GM23338 (cell line): ENCODE results near the gene FRS2. TPM values are rescaled to one million over a fixed set of nuclear protein-coding genes. Genes with fewer than 3 reads are reported as not detected.

ENCODE experiments used
- ATAC-seq: fragments of 200-7000 bp; cut with Tn5 transposase; 3 replicates; pipeline ENCODE4 v1.9.1; 2020
- DNase-seq: peaks from one replicate; pipeline ENCODE4 v3.0.0-alpha.2; 2015; ENCODE audit warnings: low spot score
- H2AFZ ChIP-seq: fragments of 200-600 bp; sonication (generic); 2 replicates; pipeline ENCODE4 v1.8.0; 2016; ENCODE audit warnings: antibody characterized with exemption, mild to moderate bottlenecking, moderate library complexity
- H3F3A ChIP-seq: fragments of 200-600 bp; sonication (generic); replicated peaks from 2 replicates; pipeline ENCODE4 v1.8.0; 2017; ENCODE audit warnings: antibody characterized with exemption, mixed run types, low read depth
- H3K27ac ChIP-seq: fragments of 200-600 bp; sonication (generic); 2 replicates; pipeline ENCODE4 v1.6.1; 2016; ENCODE audit warnings: low read depth
- H3K27me3 ChIP-seq: fragments of 200-600 bp; sonication (generic); 2 replicates; pipeline ENCODE4 v1.8.0; 2016; ENCODE audit warnings: mild to moderate bottlenecking, mixed run types, moderate library complexity; ENCODE audit not compliant: insufficient read depth
- H3K36me3 ChIP-seq: fragments of 200-600 bp; sonication (generic); 2 replicates; pipeline ENCODE4 v1.8.0; 2016; ENCODE audit warnings: mild to moderate bottlenecking; ENCODE audit not compliant: insufficient read depth
- H3K4me1 ChIP-seq: fragments of 200-600 bp; sonication (generic); 2 replicates; pipeline ENCODE4 v1.8.0; 2016; ENCODE audit warnings: mild to moderate bottlenecking, moderate library complexity; ENCODE audit not compliant: insufficient read depth
- H3K4me2 ChIP-seq: fragments of 200-600 bp; sonication (generic); 2 replicates; pipeline ENCODE4 v1.7.1; 2017; ENCODE audit warnings: mixed run types
- H3K4me3 ChIP-seq: fragments of 200-600 bp; sonication (generic); 2 replicates; pipeline ENCODE4 v1.6.1; 2016; ENCODE audit warnings: mixed run types
- H3K79me2 ChIP-seq: fragments of 200-600 bp; sonication (generic); replicated peaks from 2 replicates; pipeline ENCODE4 v1.8.0; 2017; ENCODE audit warnings: mild to moderate bottlenecking; ENCODE audit not compliant: insufficient read depth
- H3K9me2 ChIP-seq: fragments of 200-600 bp; sonication (generic); 2 replicates; pipeline ENCODE4 v1.8.0; 2017; ENCODE audit not compliant: insufficient read depth
- H4K20me1 ChIP-seq: fragments of 200-600 bp; sonication (generic); replicated peaks from 2 replicates; pipeline ENCODE4 v1.8.0; 2017; ENCODE audit warnings: mild to moderate bottlenecking; ENCODE audit not compliant: insufficient read depth
- H3K27ac Mint-ChIP-seq: 2 replicates; pipeline ENCODE4 v1.8.0; 2020; ENCODE audit warnings: inconsistent platforms, mild to moderate bottlenecking, moderate library complexity, mixed read lengths
- H3K27me3 Mint-ChIP-seq: 3 replicates; pipeline ENCODE4 v1.8.0; 2022; ENCODE audit warnings: low read depth, mild to moderate bottlenecking, moderate library complexity, mixed read lengths, inconsistent platforms; ENCODE audit not compliant: insufficient read depth, poor library complexity
- H3K36me3 Mint-ChIP-seq: 3 replicates; pipeline ENCODE4 v1.8.0; 2021; ENCODE audit warnings: low read depth, mild to moderate bottlenecking, inconsistent platforms, moderate library complexity, mixed read lengths
- H3K4me1 Mint-ChIP-seq: 3 replicates; pipeline ENCODE4 v1.8.0; 2020; ENCODE audit warnings: mild to moderate bottlenecking, inconsistent platforms, mixed read lengths
- H3K4me3 Mint-ChIP-seq: 3 replicates; pipeline ENCODE4 v1.8.0; 2021; ENCODE audit warnings: moderate library complexity, mild to moderate bottlenecking, inconsistent platforms, mixed read lengths
- H3K9me3 Mint-ChIP-seq: 3 replicates; pipeline ENCODE4 v1.8.0; 2020; ENCODE audit warnings: moderate library complexity, mild to moderate bottlenecking, inconsistent platforms, mixed read lengths
- CREB1 ChIP-seq: fragments of 250-450 bp; sonication (Bioruptor Pico); IDR thresholded peaks from 2 replicates; pipeline ENCODE4 v1.5.0; 2020; ENCODE audit warnings: low read depth, mild to moderate bottlenecking, moderate library complexity
- EZH2 ChIP-seq: fragments of 200-600 bp; sonication (generic); IDR thresholded peaks from one replicate; pipeline ENCODE4 v1.8.0; 2017; ENCODE audit warnings: antibody characterized with exemption, mild to moderate bottlenecking, low read depth; ENCODE audit not compliant: unreplicated experiment
- JUNB ChIP-seq: IDR thresholded peaks from one replicate; pipeline ENCODE4 v1.6.1; 2016; ENCODE audit warnings: antibody characterized with exemption; ENCODE audit not compliant: unreplicated experiment
- NANOG ChIP-seq: IDR thresholded peaks from 2 replicates; pipeline ENCODE4 v1.6.1; 2016; ENCODE audit warnings: antibody characterized with exemption, borderline replicate concordance
- POLR2AphosphoS5 ChIP-seq: IDR thresholded peaks from 2 replicates; pipeline ENCODE4 v1.6.1; 2016; ENCODE audit warnings: antibody characterized with exemption, low read depth
- STAT1 ChIP-seq: IDR thresholded peaks from one replicate; pipeline ENCODE4 v1.6.1; 2016; ENCODE audit warnings: antibody characterized with exemption; ENCODE audit not compliant: unreplicated experiment
- ZNF114 ChIP-seq: fragments of 250-450 bp; sonication (Bioruptor Pico); IDR thresholded peaks from 2 replicates; pipeline ENCODE4 v1.5.0; 2020; ENCODE audit warnings: mild to moderate bottlenecking, moderate library complexity
- ZNF331 ChIP-seq: fragments of 250-450 bp; sonication (Bioruptor Pico); IDR thresholded peaks from 2 replicates; pipeline ENCODE4 v1.5.0; 2020; ENCODE audit warnings: low read depth, mild to moderate bottlenecking, moderate library complexity
- polyA plus RNA-seq: library from polyadenylated mRNA; unstranded; fragments of >200 nt; fragmentation: Nextera tagmentation; extraction: Ambion mirVana; gene quantifications from 2 replicates; pipeline ENCODE4 v1.2.1, GENCODE V29; 2016
- total RNA-seq: library from RNA; depleted of rRNA; stranded (reverse); fragments of >200 nt; shearing (Covaris generic); gene quantifications from 2 replicates; pipeline ENCODE4 v1.2.3, GENCODE V29; 2014
- TF ChIP-seq, protein P1 (sequence below): IDR thresholded peaks from one replicate; pipeline ENCODE4 v1.6.1; 2018; ENCODE audit warnings: antibody characterized with exemption; ENCODE audit not compliant: unreplicated experiment
- TF ChIP-seq, protein P2 (sequence below): IDR thresholded peaks from 2 replicates; pipeline ENCODE4 v1.6.1; 2016; ENCODE audit warnings: antibody characterized with exemption
- TF ChIP-seq, protein P3 (sequence below), 2 experiments: fragments of 200-600 bp in 1 of 2; sonication (generic) in 1 of 2; conservative IDR thresholded peaks; 2 replicates each; pipeline versions ENCODE4 v1.5.1 to v1.6.1; 2016 to 2017; ENCODE audit warnings: antibody characterized with exemption in 2 of 2, low read depth in 2 of 2, mild to moderate bottlenecking in 2 of 2, moderate library complexity in 1 of 2
- TF ChIP-seq, protein P4 (sequence below): fragments of 250-450 bp; sonication (Bioruptor Pico); IDR thresholded peaks from 2 replicates; pipeline ENCODE4 v1.5.0; 2020; ENCODE audit warnings: mild to moderate bottlenecking, moderate library complexity

FRS2 gene
- total and polyA plus RNA-seq, 2 experiments from 2014 or later, result 34.3 to 45.0 TPM

DNA sequence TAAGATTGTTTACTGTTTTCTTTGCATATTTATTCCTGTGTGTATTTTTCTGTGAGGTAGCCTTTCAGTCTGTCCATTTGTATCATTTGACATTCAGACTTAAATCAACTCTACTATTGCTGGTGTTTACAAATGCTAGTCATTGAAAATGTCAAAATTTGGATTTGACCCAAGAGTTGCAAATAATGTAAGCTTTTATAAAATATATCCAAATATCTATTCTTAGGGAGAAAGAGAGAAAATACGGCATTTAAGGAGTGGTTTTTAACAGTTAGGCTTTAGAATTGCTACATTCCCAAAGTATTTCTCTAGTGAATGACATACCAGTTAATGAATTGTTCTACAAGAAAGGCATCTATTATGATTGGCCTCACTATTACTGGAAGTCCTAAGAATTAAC, 37.9 kb downstream of the FRS2 start:
- Histone ChIP-seq H3K27me3 (no peaks in the 10 kb centered on the region), H3F3A (no peaks in the 10 kb centered on the region), H3K4me1 (peaks cover 36% of the 10 kb centered on the region), H3K79me2 (peaks cover 99% of the 10 kb centered on the region), H3K36me3 (no peaks in the 10 kb centered on the region), H2AFZ (no peak overlapping the region), H3K9me2 (no peaks in the 10 kb centered on the region), H4K20me1 (peaks cover 36% of the 10 kb centered on the region), H3K27ac (no peak overlapping the region), H3K4me2 (no peak overlapping the region), H3K4me3 (no peak overlapping the region)
- Mint-ChIP-seq H3K27ac (no peak overlapping the region), H3K27me3 (no peaks in the 10 kb centered on the region), H3K4me1 (peaks cover 46% of the 10 kb centered on the region), H3K4me3 (no peak overlapping the region), H3K9me3 (no peaks in the 10 kb centered on the region), H3K36me3 (no peaks in the 10 kb centered on the region)
- ATAC-seq (no peak), DNase-seq (no peak)
- no peak for TF ChIP-seq EZH2
- TF ChIP-seq, protein P1, sequence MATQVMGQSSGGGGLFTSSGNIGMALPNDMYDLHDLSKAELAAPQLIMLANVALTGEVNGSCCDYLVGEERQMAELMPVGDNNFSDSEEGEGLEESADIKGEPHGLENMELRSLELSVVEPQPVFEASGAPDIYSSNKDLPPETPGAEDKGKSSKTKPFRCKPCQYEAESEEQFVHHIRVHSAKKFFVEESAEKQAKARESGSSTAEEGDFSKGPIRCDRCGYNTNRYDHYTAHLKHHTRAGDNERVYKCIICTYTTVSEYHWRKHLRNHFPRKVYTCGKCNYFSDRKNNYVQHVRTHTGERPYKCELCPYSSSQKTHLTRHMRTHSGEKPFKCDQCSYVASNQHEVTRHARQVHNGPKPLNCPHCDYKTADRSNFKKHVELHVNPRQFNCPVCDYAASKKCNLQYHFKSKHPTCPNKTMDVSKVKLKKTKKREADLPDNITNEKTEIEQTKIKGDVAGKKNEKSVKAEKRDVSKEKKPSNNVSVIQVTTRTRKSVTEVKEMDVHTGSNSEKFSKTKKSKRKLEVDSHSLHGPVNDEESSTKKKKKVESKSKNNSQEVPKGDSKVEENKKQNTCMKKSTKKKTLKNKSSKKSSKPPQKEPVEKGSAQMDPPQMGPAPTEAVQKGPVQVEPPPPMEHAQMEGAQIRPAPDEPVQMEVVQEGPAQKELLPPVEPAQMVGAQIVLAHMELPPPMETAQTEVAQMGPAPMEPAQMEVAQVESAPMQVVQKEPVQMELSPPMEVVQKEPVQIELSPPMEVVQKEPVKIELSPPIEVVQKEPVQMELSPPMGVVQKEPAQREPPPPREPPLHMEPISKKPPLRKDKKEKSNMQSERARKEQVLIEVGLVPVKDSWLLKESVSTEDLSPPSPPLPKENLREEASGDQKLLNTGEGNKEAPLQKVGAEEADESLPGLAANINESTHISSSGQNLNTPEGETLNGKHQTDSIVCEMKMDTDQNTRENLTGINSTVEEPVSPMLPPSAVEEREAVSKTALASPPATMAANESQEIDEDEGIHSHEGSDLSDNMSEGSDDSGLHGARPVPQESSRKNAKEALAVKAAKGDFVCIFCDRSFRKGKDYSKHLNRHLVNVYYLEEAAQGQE, result no peak
- TF ChIP-seq NANOG, result no peak
- no peak for TF ChIP-seq JUNB
- no peak for TF ChIP-seq POLR2AphosphoS5
- TF ChIP-seq STAT1, result no peak
- TF ChIP-seq, protein P2, sequence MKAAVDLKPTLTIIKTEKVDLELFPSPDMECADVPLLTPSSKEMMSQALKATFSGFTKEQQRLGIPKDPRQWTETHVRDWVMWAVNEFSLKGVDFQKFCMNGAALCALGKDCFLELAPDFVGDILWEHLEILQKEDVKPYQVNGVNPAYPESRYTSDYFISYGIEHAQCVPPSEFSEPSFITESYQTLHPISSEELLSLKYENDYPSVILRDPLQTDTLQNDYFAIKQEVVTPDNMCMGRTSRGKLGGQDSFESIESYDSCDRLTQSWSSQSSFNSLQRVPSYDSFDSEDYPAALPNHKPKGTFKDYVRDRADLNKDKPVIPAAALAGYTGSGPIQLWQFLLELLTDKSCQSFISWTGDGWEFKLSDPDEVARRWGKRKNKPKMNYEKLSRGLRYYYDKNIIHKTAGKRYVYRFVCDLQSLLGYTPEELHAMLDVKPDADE, result no peak
- TF ChIP-seq, protein P3, sequence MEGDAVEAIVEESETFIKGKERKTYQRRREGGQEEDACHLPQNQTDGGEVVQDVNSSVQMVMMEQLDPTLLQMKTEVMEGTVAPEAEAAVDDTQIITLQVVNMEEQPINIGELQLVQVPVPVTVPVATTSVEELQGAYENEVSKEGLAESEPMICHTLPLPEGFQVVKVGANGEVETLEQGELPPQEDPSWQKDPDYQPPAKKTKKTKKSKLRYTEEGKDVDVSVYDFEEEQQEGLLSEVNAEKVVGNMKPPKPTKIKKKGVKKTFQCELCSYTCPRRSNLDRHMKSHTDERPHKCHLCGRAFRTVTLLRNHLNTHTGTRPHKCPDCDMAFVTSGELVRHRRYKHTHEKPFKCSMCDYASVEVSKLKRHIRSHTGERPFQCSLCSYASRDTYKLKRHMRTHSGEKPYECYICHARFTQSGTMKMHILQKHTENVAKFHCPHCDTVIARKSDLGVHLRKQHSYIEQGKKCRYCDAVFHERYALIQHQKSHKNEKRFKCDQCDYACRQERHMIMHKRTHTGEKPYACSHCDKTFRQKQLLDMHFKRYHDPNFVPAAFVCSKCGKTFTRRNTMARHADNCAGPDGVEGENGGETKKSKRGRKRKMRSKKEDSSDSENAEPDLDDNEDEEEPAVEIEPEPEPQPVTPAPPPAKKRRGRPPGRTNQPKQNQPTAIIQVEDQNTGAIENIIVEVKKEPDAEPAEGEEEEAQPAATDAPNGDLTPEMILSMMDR (conservative IDR thresholded peaks at IDR 0.05; ENCODE audit: low read depth in 2 of 2), result no peak
- TF ChIP-seq ZNF331, result no peak
- TF ChIP-seq, protein P4, sequence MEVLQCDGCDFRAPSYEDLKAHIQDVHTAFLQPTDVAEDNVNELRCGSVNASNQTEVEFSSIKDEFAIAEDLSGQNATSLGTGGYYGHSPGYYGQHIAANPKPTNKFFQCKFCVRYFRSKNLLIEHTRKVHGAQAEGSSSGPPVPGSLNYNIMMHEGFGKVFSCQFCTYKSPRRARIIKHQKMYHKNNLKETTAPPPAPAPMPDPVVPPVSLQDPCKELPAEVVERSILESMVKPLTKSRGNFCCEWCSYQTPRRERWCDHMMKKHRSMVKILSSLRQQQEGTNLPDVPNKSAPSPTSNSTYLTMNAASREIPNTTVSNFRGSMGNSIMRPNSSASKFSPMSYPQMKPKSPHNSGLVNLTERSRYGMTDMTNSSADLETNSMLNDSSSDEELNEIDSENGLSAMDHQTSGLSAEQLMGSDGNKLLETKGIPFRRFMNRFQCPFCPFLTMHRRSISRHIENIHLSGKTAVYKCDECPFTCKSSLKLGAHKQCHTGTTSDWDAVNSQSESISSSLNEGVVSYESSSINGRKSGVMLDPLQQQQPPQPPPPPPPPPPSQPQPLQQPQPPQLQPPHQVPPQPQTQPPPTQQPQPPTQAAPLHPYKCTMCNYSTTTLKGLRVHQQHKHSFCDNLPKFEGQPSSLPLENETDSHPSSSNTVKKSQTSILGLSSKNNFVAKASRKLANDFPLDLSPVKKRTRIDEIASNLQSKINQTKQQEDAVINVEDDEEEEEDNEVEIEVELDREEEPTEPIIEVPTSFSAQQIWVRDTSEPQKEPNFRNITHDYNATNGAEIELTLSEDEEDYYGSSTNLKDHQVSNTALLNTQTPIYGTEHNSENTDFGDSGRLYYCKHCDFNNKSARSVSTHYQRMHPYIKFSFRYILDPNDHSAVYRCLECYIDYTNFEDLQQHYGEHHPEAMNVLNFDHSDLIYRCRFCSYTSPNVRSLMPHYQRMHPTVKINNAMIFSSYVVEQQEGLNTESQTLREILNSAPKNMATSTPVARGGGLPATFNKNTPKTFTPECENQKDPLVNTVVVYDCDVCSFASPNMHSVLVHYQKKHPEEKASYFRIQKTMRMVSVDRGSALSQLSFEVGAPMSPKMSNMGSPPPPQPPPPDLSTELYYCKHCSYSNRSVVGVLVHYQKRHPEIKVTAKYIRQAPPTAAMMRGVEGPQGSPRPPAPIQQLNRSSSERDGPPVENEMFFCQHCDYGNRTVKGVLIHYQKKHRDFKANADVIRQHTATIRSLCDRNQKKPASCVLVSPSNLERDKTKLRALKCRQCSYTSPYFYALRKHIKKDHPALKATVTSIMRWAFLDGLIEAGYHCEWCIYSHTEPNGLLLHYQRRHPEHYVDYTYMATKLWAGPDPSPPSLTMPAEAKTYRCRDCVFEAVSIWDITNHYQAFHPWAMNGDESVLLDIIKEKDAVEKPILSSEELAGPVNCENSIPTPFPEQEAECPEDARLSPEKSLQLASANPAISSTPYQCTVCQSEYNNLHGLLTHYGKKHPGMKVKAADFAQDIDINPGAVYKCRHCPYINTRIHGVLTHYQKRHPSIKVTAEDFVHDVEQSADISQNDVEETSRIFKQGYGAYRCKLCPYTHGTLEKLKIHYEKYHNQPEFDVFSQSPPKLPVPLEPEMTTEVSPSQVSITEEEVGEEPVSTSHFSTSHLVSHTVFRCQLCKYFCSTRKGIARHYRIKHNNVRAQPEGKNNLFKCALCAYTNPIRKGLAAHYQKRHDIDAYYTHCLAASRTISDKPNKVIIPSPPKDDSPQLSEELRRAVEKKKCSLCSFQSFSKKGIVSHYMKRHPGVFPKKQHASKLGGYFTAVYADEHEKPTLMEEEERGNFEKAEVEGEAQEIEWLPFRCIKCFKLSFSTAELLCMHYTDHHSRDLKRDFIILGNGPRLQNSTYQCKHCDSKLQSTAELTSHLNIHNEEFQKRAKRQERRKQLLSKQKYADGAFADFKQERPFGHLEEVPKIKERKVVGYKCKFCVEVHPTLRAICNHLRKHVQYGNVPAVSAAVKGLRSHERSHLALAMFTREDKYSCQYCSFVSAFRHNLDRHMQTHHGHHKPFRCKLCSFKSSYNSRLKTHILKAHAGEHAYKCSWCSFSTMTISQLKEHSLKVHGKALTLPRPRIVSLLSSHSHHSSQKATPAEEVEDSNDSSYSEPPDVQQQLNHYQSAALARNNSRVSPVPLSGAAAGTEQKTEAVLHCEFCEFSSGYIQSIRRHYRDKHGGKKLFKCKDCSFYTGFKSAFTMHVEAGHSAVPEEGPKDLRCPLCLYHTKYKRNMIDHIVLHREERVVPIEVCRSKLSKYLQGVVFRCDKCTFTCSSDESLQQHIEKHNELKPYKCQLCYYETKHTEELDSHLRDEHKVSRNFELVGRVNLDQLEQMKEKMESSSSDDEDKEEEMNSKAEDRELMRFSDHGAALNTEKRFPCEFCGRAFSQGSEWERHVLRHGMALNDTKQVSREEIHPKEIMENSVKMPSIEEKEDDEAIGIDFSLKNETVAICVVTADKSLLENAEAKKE (CRISPR knock-in tag), result no peak
- no peak for TF ChIP-seq CREB1 (CRISPR knock-in tag)
- TF ChIP-seq ZNF114 (CRISPR knock-in tag), result no peak
